Osteoblast (primary cell): ENCODE data around the gene TRANK1. TPM values are rescaled to one million over a fixed set of nuclear protein-coding genes. Genes with fewer than 3 reads are reported as not detected.
"Not testable (repeated sequence)": the region's sequence is repeated elsewhere in the genome, so short reads cannot be mapped to it uniquely, and the experiment has no call there.

ENCODE experiments used
- DNase-seq: peaks from one replicate; pipeline ENCODE4 v3.0.0; 2011; ENCODE audit warnings: low spot score, mixed read lengths; ENCODE audit not compliant: insufficient read length; ENCODE audit errors: missing footprints
- H2AFZ ChIP-seq: 2 replicates; pipeline ENCODE4 v1.6.0; 2011; ENCODE audit warnings: mild to moderate bottlenecking, low read length
- H3K27ac ChIP-seq: 2 replicates; pipeline ENCODE4 v1.5.1; 2011; ENCODE audit warnings: mild to moderate bottlenecking, low read depth, low read length, moderate library complexity
- H3K27me3 ChIP-seq: 2 replicates; pipeline ENCODE4 v1.6.0; 2012; ENCODE audit warnings: mild to moderate bottlenecking, control low read depth, inconsistent platforms, low read length, moderate library complexity; ENCODE audit not compliant: insufficient read depth
- H3K36me3 ChIP-seq: 2 replicates; pipeline ENCODE4 v1.5.1; 2011; ENCODE audit warnings: mild to moderate bottlenecking, low read length, control low read depth, moderate library complexity; ENCODE audit not compliant: insufficient read depth
- H3K4me1 ChIP-seq: 2 replicates; pipeline ENCODE4 v1.5.1; 2011; ENCODE audit warnings: mild to moderate bottlenecking, low read length, control low read depth, moderate library complexity; ENCODE audit not compliant: insufficient read depth
- H3K4me2 ChIP-seq: 2 replicates; pipeline ENCODE4 v1.6.0; 2011; ENCODE audit warnings: mild to moderate bottlenecking, low read length; ENCODE audit not compliant: insufficient read depth
- H3K4me3 ChIP-seq: fragments of 200-600 bp; sonication (generic); 3 replicates; pipeline ENCODE4 v1.5.1; 2012; ENCODE audit warnings: mild to moderate bottlenecking, low read length, inconsistent platforms; ENCODE audit not compliant: insufficient read depth
- H3K79me2 ChIP-seq: 2 replicates; pipeline ENCODE4 v1.6.0; 2012; ENCODE audit warnings: mild to moderate bottlenecking, low read length, control low read depth, inconsistent platforms; ENCODE audit not compliant: insufficient read depth
- H3K9me3 ChIP-seq: 2 replicates; pipeline ENCODE4 v1.5.1; 2011; ENCODE audit warnings: low read depth, low read length, control low read depth
- H4K20me1 ChIP-seq: 2 replicates; pipeline ENCODE4 v1.6.0; 2012; ENCODE audit warnings: mild to moderate bottlenecking, low read length, control low read depth; ENCODE audit not compliant: insufficient read depth
- total RNA-seq: library from RNA; depleted of rRNA; stranded (reverse); fragments of >200 nt; gene quantifications from 2 replicates; pipeline ENCODE4 v1.2.3, GENCODE V29; 2012
- TF ChIP-seq, protein P1 (sequence below): IDR thresholded peaks from 2 replicates; pipeline ENCODE4 v1.5.1; 2011; ENCODE audit warnings: mild to moderate bottlenecking, low read depth, low read length, moderate library complexity; ENCODE audit errors: extremely low read depth

TRANK1 gene
- total RNA-seq, 1 donor: 30.8 TPM

DNA sequence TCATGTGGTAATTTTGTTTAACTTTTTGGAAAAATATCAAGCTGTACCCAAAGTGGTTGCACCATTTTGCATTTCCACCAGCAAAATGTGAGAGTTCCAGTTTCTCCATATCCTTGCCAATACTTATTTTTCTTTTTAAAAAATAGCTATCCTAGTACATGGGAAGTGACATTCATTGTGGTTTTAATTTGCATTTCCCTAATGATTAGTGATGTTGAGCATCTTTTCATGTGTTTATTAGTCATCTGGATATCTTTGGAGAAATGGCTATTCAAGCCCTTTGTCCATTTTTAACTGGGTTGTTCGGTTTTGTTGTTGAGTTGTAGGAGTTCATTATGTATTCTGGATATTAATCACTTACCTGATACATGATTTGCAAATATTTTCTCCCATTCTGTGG lies 19.5 kb upstream of the TRANK1 start:
- Histone ChIP-seq H3K9me3 (no peaks in the 10 kb centered on the region), H3K27ac (no peak overlapping the region), H4K20me1 (no peaks in the 10 kb centered on the region), H3K4me3 (no peak overlapping the region), H2AFZ (no peak overlapping the region), H3K36me3 (no peaks in the 10 kb centered on the region), H3K79me2 (no peaks in the 10 kb centered on the region), H3K27me3 (no peaks in the 10 kb centered on the region), H3K4me1 (no peaks in the 10 kb centered on the region), H3K4me2 (no peak overlapping the region)
- TF ChIP-seq, protein P1, sequence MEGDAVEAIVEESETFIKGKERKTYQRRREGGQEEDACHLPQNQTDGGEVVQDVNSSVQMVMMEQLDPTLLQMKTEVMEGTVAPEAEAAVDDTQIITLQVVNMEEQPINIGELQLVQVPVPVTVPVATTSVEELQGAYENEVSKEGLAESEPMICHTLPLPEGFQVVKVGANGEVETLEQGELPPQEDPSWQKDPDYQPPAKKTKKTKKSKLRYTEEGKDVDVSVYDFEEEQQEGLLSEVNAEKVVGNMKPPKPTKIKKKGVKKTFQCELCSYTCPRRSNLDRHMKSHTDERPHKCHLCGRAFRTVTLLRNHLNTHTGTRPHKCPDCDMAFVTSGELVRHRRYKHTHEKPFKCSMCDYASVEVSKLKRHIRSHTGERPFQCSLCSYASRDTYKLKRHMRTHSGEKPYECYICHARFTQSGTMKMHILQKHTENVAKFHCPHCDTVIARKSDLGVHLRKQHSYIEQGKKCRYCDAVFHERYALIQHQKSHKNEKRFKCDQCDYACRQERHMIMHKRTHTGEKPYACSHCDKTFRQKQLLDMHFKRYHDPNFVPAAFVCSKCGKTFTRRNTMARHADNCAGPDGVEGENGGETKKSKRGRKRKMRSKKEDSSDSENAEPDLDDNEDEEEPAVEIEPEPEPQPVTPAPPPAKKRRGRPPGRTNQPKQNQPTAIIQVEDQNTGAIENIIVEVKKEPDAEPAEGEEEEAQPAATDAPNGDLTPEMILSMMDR: no peak
- no peak for DNase-seq

DNA sequence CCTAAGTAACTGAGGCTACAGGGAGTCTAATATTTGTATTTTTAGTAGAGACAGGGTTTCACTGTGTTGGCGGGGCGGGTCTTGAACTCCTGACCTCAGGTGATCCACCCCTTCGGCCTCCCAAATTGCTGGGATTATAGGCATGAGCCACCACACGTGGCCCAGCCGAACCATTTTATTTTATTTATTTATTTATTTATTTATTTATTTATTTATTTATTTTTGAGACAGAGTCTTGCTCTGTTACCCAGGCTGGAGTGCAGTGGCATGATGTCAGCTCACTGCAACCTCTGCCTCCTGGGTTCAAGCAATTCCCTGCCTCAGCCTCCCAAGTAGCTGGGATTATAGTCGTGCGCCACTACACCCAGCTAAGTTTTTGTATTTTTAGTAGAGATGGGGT lies 18.2 kb upstream of the TRANK1 start:
- not testable (repeated sequence) for H3K79me2 ChIP-seq, H3K36me3 ChIP-seq, H3K4me1 ChIP-seq, H2AFZ ChIP-seq, H3K27ac ChIP-seq, H4K20me1 ChIP-seq, DNase-seq, H3K4me3 ChIP-seq, H3K4me2 ChIP-seq, H3K27me3 ChIP-seq, H3K9me3 ChIP-seq

DNA sequence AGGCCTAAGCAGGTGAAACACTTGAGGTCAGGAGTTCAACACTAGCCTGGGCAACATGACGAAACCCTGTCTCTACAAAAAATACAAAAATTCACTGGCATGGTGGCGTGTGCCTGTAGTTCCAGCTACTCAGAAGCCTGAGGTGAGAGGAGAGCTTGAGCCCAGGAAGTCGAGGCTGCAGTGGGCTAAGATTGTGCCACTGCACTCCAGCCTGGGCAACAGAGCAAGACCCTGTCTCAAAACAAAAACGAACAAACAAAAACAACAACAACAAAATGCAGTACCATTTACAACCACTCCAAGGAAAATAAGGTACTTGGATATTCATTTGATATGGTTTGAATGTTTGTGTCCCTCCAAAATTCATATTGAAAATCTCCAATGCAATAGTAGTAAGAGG lies 15.6 kb upstream of the TRANK1 start:
- TF ChIP-seq, protein P1: no peak
- Histone ChIP-seq H3K4me3 (no peak overlapping the region), H3K36me3 (no peaks in the 10 kb centered on the region)

DNA sequence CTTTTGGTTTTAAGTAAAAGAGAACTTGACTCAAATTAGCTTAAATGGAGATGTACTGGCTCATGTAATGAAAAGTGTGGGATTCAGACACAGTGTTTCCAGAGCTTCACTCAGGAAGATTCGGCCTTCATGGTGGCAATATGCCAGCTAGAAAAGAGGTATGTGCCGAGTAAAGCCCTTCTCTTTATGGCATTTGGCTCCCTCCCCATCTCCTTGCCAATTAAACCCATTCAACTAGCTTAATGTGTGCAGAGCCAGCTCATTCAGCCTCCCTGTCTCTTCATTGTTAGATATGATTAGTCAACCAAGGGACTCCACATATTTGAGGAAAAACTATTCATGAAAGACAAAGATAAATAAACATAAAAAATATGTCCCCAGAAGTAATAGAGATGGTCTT lies 15.0 kb upstream of the TRANK1 start:
- no peak overlapping the region for H3K27ac ChIP-seq
- H3K27me3 ChIP-seq: no peaks in the 10 kb centered on the region
- TF ChIP-seq, protein P1: no peak
- no peaks in the 10 kb centered on the region for H3K36me3 ChIP-seq
- DNase-seq: peak; percentile 10
- no peak overlapping the region for H3K4me3 ChIP-seq
- no peak overlapping the region for H3K4me2 ChIP-seq
- peaks cover 14% of the 10 kb centered on the region for H3K4me1 ChIP-seq
- H4K20me1 ChIP-seq: no peaks in the 10 kb centered on the region
- peak overlapping the region; percentile 7 for H2AFZ ChIP-seq
- no peaks in the 10 kb centered on the region for H3K9me3 ChIP-seq
- no peaks in the 10 kb centered on the region for H3K79me2 ChIP-seq

More for the DNA sequence above, 15.6 kb upstream of the TRANK1 start:
- Histone ChIP-seq H3K4me2 (no peak overlapping the region), H3K4me1 (peaks cover 14% of the 10 kb centered on the region), H3K9me3 (no peaks in the 10 kb centered on the region), H4K20me1 (no peaks in the 10 kb centered on the region), H3K27ac (no peak overlapping the region), H3K79me2 (no peaks in the 10 kb centered on the region), H3K27me3 (no peaks in the 10 kb centered on the region), H2AFZ (no peak overlapping the region)
- DNase-seq: no peak
